HG03064 (cell line): ENCODE measurements around the gene AXDND1.
"Not testable (repeated sequence)": the region's sequence is repeated elsewhere in the genome, so short reads cannot be mapped to it uniquely, and the experiment has no call there.

Experiments
- ATAC-seq: cut with Tn5 transposase; IDR thresholded peaks from one replicate; pipeline ENCODE4 v1.9.1; 2021; ENCODE audit warnings: low read depth; ENCODE audit not compliant: unreplicated experiment

The AXDND1 gene

DNA sequence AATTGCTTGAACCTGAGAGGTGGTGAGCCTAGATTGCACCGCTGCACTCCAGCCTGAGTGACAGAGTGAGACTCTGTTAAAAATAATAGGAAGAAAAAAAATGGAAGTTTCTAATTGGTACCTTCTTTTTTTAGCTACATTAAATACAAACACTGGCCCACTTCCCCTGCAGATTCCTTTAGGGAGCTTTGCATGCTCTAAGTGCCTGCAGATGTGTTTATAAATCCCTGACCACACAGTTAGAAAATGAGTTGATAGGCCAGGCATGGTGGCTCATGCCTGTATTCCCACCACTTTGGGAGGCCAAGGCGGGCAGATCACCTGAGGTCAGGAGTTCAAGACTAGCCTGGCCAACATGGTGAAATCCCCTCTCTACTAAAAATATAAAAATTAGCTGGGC lies 4.1 kb upstream of the AXDND1 start:
- ATAC-seq = not testable (repeated sequence)

DNA sequence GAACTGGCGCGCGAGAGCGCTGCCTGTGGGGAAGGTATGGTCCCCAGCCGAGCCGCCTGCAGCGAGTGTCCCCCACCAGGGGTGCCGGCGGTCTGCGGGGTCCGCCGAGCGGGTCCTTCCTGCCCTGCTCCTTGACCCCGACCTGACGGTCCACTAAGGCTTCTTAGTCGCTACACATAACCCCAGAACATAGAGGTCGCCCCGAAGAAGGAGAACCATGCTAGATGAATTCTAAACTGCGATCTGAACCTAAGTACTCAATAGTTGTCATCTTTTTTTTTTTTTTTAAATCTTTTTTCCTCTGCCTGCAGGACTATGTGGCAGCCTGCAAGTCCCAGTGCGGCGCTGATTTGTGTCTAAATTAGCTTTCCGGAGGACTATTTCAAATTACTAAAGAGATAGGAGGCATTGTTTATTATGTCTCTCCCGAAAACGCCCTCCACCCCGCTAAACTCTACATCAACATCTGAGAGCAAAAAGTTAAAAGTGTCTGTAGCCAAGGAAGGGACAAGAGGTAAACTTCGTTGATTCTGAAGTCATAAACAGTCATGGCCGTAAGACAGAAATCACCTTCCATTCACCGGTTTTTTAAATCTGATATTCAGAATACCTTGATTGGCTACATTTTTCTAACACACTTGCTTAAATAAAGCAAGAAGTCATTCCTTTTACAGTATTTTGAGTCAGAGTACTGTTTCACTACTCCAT lies 476 bp downstream of the AXDND1 start:
- ATAC-seq = peak; percentile 1

DNA sequence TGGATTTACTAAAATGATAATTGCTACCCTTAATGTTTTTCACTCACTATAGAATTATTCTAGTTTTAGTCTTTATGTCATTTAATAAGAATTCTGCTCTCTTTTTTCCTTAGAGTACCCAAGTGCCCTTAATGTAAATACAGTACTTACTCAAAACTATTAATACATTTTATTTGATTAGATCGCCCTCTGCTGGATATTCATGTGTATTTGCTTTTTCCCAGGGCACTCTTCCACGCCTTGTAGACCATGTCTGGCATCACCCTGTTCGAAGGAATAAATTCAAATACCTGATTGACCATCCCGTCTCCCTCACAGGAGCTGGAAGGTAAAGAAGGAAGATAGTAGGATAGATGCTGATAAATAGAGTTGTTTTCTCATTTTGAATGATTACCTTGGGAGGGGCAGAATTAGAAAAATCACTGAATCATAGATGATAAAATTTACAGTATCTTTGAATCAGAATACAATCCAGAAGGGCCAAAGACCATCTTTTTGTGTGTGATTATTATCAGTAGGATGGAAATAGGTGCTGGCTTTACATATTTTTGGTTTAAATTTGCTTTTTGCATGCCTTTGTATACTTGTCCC lies 4.1 kb downstream of the AXDND1 start:
- ATAC-seq = no peak

GRCh38 chr1:179372160-179372559 lies 6.4 kb downstream of the AXDND1 start:
- ATAC-seq = no peak

DNA sequence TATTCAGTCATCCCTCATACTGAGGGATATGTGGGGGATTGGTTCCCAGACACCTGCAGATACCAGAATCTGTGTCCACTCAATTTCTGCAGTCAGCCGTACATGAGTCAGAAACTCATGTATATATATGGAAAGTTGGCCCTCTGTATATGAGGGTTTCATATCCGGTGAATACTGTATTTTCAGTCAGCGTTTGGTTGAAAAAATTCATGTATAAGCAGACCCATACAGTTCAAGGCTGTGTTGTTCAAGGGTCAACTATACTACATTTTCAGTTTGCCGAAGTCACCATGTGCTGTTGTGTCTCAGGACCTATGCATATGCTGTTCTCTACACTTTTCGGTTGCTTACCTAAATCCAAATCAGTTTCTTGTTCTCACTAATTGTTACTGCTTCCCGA lies 10.5 kb downstream of the AXDND1 start:
- ATAC-seq = no peak

DNA sequence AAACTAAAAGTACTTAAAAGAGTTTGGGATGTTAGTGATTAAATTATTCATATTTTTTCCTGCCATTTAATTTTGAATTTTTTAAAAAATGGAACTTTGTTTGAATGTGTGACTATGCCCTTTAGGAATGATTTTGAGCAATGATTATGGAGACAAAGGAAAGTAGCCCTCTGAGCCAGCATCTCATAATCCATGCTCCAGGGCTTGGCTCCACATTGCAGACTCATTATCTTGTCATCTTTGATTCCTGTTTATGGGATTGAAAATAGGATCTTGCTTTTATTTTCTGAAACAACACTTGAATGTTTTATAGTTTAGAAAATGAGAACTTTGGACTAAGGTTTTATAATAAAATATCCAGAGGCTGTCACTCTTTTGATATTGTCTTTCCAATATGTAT lies 14.5 kb downstream of the AXDND1 start:
- ATAC-seq = no peak

- ATAC-seq = no peak
These were observed 18.3 kb downstream of the AXDND1 start for GRCh38 chr1:179384027-179384426.

- ATAC-seq = no peak
These were observed 19.7 kb downstream of the AXDND1 start for GRCh38 chr1:179385510-179385909.

GRCh38 chr1:179393721-179394120 lies 27.9 kb downstream of the AXDND1 start:
- ATAC-seq = no peak

- not testable (repeated sequence) for ATAC-seq
These were observed 33.6 kb downstream of the AXDND1 start for GRCh38 chr1:179399399-179399798.

- ATAC-seq = not testable (repeated sequence)
These were observed 52.0 kb downstream of the AXDND1 start for GRCh38 chr1:179417760-179418159.

DNA sequence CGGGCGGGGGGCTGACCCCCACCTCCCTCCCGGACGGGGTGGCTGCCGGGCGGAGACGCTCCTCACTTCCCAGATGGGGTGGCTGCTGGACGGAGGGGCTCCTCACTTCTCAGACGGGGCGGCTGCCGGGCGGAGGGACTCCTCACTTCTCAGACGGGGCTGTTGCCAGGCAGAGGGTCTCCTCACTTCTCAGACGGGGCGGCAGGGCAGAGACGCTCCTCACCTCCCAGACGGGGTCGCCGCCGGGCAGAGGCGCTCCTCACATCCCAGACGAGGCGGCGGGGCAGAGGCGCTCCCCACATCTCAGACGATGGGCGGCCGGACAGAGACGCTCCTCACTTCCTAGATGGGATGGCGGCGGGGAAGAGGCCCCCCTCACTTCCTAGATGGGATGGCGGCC lies 52.9 kb downstream of the AXDND1 start:
- not testable (repeated sequence) for ATAC-seq

DNA sequence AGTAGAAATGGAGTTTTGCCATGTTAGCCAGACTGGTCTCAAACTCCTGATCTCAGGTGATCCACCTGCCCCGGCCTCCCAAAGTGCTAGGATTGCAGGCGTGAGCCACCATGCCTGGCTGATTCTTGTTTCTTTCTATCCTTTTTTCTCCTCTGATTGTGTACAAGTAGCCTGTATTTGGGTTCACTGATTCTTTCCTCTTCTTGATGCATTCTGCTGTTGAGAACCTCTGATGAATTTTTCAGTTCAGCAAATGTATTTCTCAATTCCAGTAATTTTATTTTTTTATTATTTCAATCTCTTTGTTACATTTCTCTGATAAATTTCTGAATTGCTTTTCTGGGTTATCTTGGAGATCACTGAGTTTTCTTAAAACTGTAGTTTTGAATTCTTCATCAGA lies 58.8 kb downstream of the AXDND1 start:
- no peak for ATAC-seq

GRCh38 chr1:179425186-179425585 lies 59.4 kb downstream of the AXDND1 start:
- no peak for ATAC-seq

DNA sequence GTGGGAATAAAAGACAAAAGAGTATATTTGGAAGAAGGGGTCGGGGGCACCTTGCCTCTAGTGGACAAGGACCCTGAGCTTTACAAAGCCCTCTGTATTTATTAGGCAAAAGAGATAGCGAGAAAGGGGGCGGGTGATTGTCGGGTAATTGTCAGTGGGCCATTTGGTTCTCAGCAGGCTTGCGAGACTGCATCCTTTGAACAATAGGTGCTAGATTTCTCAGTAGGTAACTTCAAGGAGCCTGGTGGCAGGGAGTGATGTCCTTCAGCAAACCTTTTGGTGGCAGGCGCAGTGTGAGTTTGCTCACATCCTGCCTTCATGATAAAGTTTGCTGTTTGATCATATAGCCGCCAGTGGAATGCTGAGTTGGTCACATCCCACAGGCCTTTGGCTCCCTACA lies 71.4 kb downstream of the AXDND1 start:
- no peak for ATAC-seq

- not testable (repeated sequence) for ATAC-seq
These were observed 73.9 kb downstream of the AXDND1 start for GRCh38 chr1:179439646-179440045.

DNA sequence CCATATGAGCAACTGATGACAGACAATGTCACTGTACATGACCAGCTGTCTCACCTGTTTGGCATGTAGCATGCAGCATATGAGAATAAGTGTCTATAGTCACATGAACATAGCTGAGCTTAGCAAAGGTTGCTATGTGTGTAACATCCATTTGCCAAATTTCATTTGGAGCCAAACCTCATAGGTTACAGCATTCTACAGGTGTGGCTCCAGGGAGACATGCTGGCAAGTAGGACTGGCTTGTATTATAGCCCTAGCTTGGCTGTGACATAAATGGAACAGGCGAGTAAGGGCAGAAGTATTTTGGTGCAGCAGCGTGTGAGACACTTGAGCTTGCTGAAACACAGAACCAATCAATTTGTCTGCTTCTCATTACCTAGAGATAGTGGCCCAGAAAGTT lies 74.5 kb downstream of the AXDND1 start:
- not testable (repeated sequence) for ATAC-seq

GRCh38 chr1:179440971-179441370 lies 75.2 kb downstream of the AXDND1 start:
- no peak for ATAC-seq

DNA sequence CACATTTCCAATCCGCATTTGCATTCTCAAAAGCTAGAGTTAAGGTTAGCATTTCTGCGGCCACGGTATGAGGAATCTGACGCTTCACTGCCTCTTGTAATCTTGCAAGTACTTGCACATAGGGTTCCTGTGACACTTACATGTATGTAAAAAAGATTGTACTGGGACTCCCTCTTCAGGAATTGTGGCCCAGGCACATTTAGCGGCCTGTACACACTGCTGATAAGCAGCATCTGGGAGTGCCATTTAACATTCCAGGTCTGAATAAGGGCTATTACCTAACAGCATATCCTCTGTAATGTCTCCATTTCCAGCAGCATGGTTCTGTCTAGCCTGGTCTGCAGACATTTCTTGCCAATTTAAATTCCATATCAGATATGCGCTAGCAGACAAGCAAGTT lies 75.7 kb downstream of the AXDND1 start:
- ATAC-seq = no peak

GRCh38 chr1:179442846-179443245 lies 77.1 kb downstream of the AXDND1 start:
- ATAC-seq = not testable (repeated sequence)

GRCh38 chr1:179445593-179445992 lies 79.8 kb downstream of the AXDND1 start:
- no peak for ATAC-seq

GRCh38 chr1:179447489-179447888 lies 81.7 kb downstream of the AXDND1 start:
- no peak for ATAC-seq
